HG02588 (cell line): Measurements from ENCODE around the gene CYBC1.

Experiments used
- ATAC-seq: cut with Tn5 transposase; IDR thresholded peaks from one replicate; pipeline ENCODE4 v1.9.1; 2021; ENCODE audit warnings: mild to moderate bottlenecking, moderate library complexity; ENCODE audit not compliant: unreplicated experiment

Gene CYBC1

DNA sequence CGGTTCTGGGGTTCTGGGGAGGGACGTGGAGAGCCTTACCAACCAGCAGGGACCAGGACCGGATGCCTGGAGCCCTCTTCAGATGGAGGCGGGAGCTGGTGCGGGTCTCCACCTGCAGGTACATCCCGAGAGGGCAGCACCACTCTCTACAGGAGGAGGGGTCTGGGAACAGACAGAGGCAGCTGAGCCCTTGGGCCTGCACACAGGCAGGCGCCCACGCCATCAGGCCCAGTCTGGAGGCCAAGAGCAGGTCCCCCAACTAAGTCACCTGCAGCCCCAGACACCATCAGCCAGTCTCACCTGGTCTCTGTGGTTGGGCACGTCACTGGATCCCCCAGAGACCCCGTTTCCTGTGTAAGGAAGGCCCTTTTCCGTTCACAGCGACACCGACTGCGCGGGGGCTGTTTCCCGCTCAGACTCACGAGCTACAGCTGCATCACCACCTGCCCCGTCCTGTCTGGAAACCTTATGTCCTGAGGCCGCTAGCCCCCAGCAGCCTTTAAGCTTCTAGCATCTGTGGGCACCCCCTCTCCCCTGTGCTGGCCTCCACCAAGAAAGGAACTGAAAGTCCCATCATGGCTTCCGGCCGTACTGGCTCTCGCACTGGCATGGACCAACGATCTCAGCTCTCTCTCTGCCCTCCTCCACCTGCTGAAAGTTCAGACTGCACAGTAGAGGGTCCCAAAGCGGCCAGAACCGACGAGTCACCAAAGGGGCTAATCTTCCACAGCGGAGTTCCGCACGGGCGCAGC lies 1.2 kb downstream of the CYBC1 start:
- ATAC-seq, result peak; percentile 39

DNA sequence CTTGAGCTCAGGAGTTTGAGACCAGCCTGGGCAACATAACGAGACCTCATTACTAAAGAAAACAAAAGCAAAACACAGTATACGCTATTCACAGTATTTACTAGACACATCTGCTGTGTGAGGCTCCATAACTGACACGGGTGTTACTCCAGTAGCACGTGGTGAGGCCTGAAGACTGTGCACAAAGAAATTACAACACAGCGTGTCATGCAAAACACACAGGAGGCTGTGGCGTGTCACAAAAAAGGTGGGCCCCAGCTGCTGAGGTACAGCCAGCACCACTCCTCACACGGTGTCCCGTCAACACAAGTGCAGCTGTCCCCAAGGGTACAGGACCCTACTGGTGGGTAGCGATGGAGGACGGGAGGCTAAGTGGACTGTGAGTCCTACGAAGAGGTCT lies 2.7 kb downstream of the CYBC1 start:
- ATAC-seq, result no peak

DNA sequence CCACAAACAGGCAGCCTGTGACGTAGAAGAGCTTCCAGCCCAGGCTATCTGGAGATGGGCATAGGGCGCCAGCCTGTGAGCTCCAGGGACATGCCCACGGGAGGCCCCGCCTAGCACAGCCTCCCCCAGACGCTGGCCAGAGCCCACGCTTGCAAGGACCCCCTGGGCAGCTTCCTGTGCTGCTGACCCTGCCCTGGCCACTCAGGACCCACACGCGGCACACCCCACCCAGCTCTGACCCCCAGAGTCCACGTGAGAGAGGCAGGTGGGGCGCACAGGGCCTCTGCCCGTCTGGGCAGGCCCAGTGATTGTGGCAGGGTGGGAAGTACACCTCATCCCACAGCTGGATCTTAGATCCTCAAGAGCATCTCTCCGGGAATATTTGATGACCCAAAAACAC lies 3.9 kb downstream of the CYBC1 start:
- no peak for ATAC-seq

DNA sequence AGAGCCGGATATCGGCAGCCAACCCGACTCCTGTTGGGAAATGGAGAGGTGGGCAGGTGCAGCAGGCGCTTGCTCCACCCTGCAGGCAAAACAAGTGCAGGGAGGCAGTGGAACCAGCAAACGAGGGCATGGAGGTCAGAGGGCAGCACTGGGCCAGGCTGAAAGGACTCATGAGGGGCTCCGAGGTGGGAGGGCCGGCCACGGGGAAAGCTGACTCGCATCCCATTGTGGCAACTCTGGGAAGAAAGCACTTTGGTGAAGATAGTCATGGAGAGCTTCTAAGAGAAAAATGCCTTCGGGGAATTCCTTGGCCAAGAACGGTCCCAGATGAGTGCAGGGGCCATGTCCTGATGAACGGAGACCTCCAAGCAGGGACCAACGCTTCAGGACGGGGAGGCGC lies 4.4 kb downstream of the CYBC1 start:
- ATAC-seq, result no peak

DNA sequence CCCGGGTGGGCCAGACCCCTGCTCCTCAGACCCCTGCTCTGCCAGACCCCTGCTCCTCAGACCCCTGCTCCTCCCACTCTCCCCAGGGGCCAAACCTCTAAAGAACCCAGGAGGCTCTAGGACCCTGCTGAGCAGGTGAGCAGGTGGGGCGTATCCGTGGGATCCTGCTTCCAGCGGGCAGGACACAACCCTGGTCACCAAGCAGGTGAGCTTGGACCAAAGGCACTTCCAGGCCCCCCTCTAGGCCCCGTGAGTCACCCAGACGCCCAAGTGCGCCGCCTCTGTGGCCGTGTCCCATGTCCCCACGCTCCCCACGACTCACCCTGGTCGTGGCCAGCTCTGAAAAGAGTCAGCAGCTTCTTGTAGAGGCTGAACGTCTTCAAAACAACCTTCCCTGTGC lies 5.0 kb downstream of the CYBC1 start:
- ATAC-seq, result no peak

DNA sequence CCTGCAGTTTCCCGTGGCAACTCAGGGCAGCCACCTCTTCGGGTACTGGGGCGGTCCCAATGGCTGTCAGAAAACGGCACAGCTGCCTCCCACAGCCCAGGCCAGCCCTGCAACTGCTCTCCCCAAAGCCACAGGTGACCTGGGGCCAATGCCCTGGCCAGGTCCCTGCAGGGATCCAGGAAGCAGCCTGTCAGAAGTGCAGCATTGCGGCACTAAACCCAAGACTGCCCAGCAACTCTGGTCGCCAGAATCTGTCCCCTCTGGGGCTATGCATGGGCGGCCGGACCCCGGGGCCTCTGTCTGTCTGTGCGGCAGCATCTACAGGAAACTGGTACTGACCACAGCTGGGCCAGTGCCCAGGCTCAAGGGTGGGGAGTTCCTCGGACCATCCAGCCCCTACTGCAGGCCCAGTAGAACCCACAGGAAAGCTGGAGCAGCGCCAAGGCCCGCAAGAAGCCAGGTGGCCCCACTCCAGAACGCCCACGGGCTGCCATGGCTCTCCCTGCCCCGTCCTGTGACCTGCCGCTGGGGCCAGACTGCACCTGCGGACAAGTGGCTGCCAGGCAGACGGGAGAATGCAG lies 5.5 kb downstream of the CYBC1 start:
- no peak for ATAC-seq

DNA sequence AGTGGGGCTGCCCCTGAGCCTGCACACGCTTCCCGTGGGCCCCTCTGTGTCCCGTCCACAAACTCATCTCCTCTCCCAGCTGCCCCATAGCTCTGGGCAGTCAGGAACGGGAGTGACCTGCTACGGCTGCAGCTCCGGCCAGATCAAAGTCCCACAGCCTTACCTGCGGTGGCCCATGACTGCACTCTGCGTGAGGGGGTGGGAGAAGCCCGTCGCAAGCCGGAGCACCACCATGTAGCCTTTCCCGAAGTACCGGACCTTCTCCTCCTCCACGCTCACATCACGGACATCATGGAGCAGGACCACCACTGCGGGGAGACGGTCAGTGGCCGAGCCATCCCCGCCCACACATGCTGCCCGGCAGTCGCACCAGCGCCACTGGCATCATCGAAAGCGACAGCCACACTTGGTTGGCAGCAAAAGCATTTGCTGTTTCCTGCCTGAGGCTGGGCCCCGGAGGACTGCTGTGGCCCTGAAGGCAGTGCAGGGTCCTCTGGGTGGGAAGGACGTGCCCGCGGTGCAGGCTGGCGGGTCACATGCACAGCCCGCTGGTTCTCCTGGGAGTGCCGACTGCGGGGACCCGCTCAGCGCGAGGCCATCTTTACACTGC lies 6.2 kb downstream of the CYBC1 start:
- no peak for ATAC-seq

DNA sequence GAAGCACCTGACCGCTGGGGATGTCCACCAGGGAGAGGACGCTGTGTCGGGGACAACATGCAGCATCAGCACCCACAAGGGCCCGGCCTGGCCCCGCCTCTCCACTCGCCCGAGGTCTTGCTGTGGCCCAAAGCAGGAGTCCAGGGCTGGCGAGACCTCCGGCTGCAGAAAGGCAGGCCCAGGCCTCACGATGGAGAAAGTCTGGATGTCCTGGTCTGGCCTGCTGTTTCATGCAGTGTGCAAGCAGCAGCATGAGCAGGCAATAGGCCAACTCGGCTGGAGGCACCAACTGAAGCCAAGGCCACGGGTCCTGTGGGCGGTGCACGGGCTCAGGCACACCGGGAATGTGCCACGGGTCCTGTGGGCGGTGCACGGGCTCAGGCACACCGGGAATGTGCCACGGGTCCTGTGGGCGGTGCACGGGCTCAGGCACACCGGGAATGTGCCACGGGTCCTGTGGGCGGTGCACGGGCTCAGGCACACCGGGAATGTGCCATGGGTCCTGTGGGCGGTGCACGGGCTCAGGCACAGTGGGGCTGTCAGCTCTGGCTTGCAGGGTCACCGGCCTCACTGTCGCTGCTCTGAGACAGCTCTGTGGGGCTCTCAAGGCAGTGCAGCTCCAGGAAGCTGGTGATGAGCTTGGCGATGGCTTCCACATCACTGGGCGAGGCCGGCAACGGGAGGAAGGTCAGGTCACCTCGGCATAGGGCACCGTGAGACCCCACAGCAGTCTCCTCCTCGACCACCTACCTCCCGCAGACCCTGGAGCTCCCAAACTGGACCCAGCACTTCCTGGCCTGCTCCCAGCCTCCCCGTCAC lies 6.9 kb downstream of the CYBC1 start:
- no peak for ATAC-seq

DNA sequence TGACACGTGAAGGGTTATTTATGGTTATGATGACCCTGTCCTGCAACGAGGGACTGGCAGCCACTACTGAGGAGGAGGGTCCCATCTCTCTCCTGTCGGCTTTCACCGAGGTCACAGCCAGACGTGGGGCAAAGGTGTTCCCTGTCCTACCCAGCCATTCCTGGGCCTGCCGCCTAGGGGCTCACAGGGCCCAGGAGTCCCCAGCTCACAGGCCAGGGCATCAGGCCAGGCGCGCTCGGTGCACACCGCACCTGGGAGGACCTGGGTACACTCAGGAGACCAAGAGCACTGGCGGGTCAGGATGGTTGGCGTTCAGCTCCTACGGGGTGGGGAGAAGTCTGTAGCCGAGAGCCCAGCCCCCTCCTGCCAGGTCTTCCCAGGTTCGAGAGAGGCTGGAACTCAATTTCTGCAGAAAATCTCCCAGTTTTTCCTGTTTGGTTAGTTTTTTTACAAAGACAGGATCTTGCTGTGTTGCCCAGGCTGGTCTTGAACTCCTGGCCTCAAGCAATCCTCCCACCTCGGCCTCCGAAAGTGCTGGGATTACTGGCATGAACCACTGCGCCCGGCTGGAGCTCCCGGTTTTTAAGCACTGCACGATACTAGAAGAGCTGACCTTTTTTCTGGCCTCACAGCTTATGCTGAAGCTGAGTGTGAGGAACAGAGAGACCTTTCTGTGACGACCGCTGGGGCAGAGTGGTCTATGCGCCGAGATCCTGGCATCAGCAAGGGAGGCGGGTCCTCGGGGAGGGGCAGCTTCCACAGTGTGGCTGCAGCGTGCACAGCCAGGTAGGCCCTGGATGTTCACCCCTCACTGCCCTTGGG lies 7.7 kb downstream of the CYBC1 start:
- no peak for ATAC-seq

DNA sequence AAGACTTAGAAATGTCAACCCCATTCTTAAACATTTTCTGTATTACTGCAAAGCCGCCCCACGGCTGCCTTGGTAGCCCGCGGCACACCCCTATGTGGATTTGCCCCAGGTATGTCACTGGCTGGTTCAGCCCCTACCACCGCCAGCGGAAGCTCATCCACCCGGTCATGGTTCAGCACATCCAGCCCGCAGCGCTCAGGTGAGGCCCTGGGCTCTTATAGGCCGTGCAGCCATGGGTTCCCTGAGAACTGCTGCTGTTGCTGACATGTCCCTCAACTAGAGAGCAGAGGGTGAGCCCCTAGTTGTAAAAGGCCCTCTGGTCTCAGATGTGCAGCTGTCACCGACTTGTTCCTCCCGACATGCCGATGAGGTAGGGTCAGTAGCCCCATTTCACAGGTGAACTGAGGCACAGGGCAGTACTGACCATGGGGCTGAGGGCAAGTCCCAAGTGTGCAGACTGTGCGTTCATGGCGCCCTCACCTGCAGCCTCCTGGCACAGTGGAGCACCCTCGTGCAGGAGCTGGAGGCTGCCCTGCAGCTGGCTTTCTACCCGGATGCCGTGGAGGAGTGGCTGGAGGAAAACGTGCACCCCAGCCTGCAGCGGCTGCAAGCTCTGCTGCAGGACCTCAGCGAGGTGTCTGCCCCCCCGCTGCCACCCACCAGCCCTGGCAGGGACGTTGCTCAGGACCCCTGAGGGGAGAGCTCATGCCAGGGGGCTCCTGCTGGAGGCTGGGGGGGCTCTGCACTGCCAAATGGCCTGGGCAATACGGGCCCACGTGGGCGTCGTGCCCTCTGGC lies 8.7 kb downstream of the CYBC1 start:
- ATAC-seq, result no peak

DNA sequence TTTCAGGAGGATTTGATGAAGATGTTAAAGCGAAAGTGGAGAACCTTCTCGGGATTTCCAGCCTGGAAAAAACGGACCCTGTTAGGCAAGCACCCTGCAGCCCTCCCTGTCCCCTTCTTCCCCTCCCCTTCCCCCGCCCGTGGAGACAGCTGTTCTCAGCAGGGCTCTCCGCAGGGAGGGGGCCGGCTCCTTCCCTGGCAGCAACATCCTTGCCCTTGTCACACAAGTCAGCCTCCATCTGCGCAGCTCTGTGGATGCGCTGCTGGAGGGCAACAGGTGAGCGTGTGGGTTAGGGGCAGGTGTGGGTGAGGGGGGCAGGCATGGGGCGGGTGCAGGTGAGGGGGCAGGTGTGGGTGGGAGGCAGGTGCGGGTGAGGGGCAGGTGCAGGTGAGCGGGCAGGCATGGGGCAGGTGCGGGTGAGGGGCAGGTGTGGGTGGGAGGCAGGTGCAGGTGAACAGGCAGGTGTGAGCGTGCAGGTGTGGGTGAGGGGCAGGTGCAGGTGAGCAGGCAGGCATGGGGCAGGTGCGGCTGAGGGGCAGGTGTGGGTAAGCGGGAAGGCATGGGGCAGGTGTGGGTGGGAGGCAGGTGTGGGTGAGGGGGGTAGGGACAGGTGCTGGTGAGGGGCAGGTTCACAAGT lies 9.4 kb downstream of the CYBC1 start:
- no peak for ATAC-seq

DNA sequence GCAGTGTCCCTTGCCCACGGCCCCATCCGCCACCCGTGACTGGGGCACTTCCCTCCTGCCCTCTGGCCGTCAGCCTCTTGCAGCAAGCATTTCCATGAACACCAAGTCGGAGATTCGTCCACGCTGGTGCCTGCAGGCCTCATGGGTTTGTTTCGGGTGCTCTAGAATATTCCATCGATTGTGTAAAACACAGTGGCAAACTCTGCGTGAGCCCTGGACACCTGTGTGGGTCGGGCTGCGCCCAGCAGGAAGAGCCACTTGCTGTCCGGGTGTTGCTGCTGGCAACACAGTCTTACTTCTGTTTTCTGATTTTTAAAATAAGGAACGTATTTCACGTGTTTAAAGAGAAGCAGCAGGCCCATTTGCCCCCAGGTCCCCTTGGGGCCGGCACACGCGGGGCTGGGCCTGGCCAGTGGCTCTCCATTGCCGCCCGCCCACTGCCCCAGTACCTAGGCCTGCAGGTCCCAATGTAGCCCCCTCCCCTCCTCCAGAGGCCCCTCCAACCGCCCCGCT lies 10.0 kb downstream of the CYBC1 start:
- no peak for ATAC-seq

DNA sequence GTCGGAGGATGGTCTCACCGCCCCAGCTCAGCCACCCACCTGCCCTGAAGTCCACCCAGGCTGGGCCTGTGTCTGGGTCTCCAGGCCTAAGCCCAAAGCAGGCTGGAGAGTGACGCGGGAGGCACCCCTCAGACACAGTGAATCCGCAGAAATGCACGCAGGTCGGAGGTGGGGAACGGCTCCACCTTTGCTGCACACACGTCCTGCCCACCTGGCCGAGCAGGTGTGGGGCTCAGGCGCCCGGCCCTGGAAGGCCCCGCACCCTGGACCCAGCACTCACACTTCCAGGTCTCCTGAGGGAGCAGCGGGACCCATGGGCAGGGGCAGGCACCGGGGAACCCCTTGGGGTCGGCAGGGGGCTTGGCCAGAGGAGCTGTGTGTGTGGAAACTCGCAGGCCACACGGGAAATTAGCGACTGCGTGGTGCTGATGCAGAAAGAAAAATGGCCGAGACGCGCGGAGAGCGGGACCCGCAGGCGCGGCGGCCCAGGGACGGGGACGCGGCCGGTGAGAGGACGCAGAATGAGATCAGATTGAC lies 10.7 kb downstream of the CYBC1 start:
- no peak for ATAC-seq

DNA sequence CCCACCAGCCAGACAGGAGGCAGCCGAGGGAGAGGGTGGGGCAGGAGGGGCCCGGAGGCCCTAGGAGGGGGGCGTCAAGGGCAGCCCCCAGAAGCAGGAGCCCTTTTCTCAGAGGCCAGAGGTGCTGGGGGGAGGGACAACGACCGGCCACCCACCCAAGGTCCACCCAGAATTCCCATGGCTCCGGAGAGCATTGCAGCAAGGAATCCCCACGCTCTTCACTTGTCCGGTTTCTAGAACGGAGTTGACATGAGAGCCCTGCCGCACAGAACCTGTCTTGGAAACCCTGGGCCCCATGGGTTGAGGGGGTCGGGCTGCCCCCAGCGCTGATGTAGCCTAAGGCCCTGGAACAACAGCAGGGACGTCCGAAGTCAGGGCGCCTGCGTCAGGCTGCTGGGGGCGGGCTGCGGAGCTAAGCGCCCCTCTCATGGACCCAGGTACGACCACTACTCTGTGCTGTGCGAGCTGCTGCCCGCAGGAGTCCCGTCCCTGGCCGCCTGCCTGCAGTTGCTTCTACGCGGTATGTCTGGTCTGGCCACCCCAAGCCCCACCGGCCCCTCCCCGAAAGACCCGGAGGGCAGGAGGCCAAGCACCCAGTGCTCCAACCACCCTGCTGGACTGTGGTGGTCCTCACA lies 11.2 kb downstream of the CYBC1 start:
- ATAC-seq, result no peak

DNA sequence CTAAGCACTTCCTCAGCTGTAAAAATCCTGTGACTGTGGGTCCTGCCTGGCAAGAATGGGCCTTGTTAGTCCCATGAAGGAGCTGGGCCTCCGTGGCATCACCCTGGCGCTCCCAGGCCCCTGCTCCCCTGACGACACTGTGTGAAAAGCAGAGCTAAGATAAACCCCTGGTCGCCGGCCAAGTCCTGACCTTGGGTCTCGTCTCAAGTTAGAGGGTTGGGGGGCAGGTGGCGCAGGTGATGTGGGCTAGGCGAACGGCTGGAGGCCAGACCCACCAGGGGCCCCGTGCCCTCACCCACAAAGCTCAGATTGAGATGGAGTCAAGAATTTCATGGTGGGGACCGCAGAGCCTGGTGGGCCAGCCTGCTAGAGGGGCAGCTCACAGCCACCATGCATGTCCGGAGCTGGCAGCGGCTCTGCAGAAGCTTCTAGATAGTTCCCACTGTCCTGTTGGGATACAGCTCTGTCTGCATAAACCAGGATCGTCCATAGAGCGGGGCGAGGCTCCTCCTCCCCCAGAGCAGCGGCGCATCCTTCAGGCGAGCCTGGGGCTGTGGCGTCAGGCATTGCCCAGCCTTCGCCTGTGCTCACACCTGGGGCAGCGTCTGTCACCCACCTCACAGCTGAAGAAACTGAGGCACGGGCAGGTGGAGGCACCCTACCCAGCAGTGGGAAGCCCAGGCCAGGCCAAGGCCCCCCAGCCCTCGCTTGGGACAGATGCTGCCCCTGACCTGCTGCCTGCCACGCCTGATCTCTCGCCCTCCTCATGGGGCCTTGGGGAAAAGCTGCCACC lies 12.0 kb downstream of the CYBC1 start:
- no peak for ATAC-seq

DNA sequence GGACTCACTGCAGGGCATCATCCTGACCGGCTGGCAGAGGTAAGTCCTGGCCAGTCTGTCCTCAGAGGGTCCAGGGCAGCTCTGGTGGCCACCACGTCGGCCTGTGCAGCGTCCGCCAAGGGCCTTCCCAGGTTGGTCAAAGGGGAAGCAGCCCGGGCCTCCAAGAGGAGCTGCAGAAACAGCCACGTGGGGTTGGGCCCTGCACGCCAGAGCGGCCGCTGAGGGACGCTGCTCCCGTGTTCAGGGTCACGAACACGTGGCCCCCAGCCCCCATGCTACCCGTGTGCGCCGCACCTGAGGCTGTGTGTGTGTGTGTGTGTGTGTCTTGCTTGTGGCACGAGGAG lies 13.3 kb downstream of the CYBC1 start:
- no peak for ATAC-seq

DNA sequence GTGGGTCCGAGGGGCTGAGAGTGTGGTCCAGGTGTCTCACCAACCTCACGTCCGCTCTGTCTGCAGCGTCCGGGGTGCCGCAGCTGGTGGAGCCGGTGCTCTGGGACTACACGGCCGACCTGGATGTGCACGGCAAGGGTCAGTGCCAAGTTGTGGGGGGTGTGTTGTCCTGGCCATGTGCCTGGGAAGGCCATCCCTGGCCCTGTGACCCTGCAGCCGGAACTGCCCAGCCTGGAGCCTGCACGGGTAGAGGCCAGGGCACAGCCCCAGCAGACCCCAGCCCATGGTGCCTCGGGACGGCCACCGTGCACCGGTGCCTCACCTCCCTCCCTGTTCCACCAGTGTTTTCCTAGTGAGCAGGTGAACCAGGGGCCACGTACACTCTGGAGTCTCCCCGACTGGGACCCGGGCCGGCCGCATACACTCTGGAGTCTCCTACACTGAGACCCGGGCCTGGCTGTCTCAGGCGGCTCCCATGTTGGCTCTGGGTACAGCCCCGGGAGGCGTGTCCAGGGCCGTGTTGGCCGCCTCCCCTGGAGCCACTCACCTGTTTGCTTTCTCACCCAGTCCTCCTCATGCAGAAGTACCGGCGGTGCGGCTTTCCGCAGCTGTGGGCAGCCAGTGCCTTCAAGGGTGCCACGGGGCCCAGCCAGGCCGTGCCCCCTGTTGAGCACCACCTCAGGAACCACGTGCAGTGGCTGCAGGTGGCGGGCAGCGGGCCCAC lies 13.8 kb downstream of the CYBC1 start:
- no peak for ATAC-seq
